H1 (cell line): Measurements from ENCODE around the gene GRAMD2A. TPM values are rescaled to one million over a fixed set of nuclear protein-coding genes. Genes with fewer than 3 reads are reported as not detected.
A peak's percentile ranks its signal among the peaks of the same experiment; 100 is the strongest.

Experiments
- CTCF ChIA-PET: fragments of 300-600 bp; sonication (Branson Sonifier 250); formaldehyde crosslinking; loops from one replicate; lab custom pipeline; 2021; ENCODE audit not compliant: partially characterized antibody; lab: Charles Lee
- POLR2A ChIA-PET: fragments of 300-600 bp; sonication (Branson Sonifier 250); formaldehyde crosslinking; loops from one replicate; lab custom pipeline; 2021; ENCODE audit warnings: inconsistent platforms; ENCODE audit not compliant: partially characterized antibody; lab: Charles Lee
- DNase-seq, 2 experiments: peaks; one replicate each; pipeline versions ENCODE4 v3.0.0 to v3.0.0-alpha.2; 2010 to 2022; ENCODE audit warnings: low spot score in 2 of 2, low read depth in 1 of 2, mixed read lengths in 1 of 2
- FAIRE-seq: peaks from 2 replicates; lab custom pipeline; 2011; peaks lifted over from hg19 to GRCh38; lab: Jason Lieb, UNC
- H2AFZ ChIP-seq: 2 replicates; pipeline ENCODE4 v1.8.1; 2012; ENCODE audit warnings: low read length, inconsistent platforms
- H2AK5ac ChIP-seq: 2 replicates; pipeline ENCODE4 v1.6.1; 2013; ENCODE audit warnings: low read depth, low read length
- H2BK120ac ChIP-seq: replicated peaks from 2 replicates; pipeline ENCODE3; 2013; ENCODE audit warnings: low read depth, low read length, inconsistent platforms
- H2BK12ac ChIP-seq: 2 replicates; pipeline ENCODE4 v1.6.1; 2013; ENCODE audit warnings: low read depth, low read length
- H2BK15ac ChIP-seq: 2 replicates; pipeline ENCODE4 v1.6.1; 2013; ENCODE audit warnings: low read length
- H2BK20ac ChIP-seq: 2 replicates; pipeline ENCODE4 v1.6.1; 2013; ENCODE audit warnings: low read length
- H2BK5ac ChIP-seq: 2 replicates; pipeline ENCODE4 v1.6.1; 2013; ENCODE audit warnings: low read depth, low read length
- H3K14ac ChIP-seq: 2 replicates; pipeline ENCODE4 v1.6.1; 2013; ENCODE audit warnings: inconsistent platforms; ENCODE audit not compliant: insufficient read length
- H3K18ac ChIP-seq: 2 replicates; pipeline ENCODE4 v1.6.1; 2013; ENCODE audit warnings: low read length; ENCODE audit errors: extremely low read depth
- H3K23ac ChIP-seq: 2 replicates; pipeline ENCODE4 v1.6.1; 2013; ENCODE audit warnings: inconsistent platforms; ENCODE audit not compliant: insufficient read length
- H3K23me2 ChIP-seq: 2 replicates; pipeline ENCODE4 v1.6.1; 2013; ENCODE audit warnings: low read depth, low read length
- H3K27ac ChIP-seq: 2 replicates; pipeline ENCODE4 v1.6.1; 2011; ENCODE audit warnings: low read depth, low read length, inconsistent platforms
- H3K27me3 ChIP-seq, 4 experiments: replicated peaks in 1 of 4; 1 replicate in 1 of 4; 2 replicates in 3 of 4; pipeline versions ENCODE4 v1.6.1 to v1.8.1; 2011 to 2013; ENCODE audit warnings: low read length in 3 of 4, mild to moderate bottlenecking in 3 of 4, inconsistent platforms in 2 of 4, mixed read lengths in 2 of 4, moderate library complexity in 1 of 4; ENCODE audit not compliant: control insufficient read depth in 3 of 4, insufficient read depth in 3 of 4; ENCODE audit errors: extremely low read depth in 1 of 4
- H3K36me3 ChIP-seq, 4 experiments: 2 replicates each; pipeline versions ENCODE4 v1.6.1 to v1.8.1; 2011 to 2013; ENCODE audit warnings: mild to moderate bottlenecking in 4 of 4, low read length in 3 of 4, moderate library complexity in 2 of 4, control low read depth in 1 of 4, inconsistent platforms in 1 of 4; ENCODE audit not compliant: insufficient read depth in 4 of 4, control insufficient read depth in 2 of 4
- H3K4ac ChIP-seq: replicated peaks from 2 replicates; pipeline ENCODE3; 2013; ENCODE audit warnings: low read length, low read depth, mixed read lengths, inconsistent platforms; ENCODE audit not compliant: insufficient read length
- H3K4me1 ChIP-seq, 4 experiments: replicated peaks in 1 of 4; 1 replicate in 1 of 4; 2 replicates in 3 of 4; pipeline versions ENCODE4 v1.6.1 to v1.8.1; 2011 to 2013; ENCODE audit warnings: low read length in 3 of 4, inconsistent platforms in 2 of 4, mixed read lengths in 1 of 4; ENCODE audit not compliant: insufficient read depth in 4 of 4, control insufficient read depth in 3 of 4
- H3K4me2 ChIP-seq, 2 experiments: 2 replicates each; pipeline versions ENCODE4 v1.6.1 to v1.8.1; 2011 to 2013; ENCODE audit warnings: low read depth in 2 of 2, low read length in 2 of 2, control low read depth in 1 of 2, inconsistent platforms in 1 of 2, mild to moderate bottlenecking in 1 of 2; ENCODE audit not compliant: insufficient read depth in 1 of 2
- H3K4me3 ChIP-seq, 4 experiments: fragments of 200-600, 300-600 bp in 1 of 4; sonication (generic), shearing (Covaris generic), sonication (Bioruptor Twin) in 1 of 4; 2 replicates each; pipeline versions ENCODE4 v1.5.1 to v1.8.1; 2011 to 2016; ENCODE audit warnings: low read length in 4 of 4, low read depth in 3 of 4, control low read depth in 2 of 4, inconsistent platforms in 2 of 4, mild to moderate bottlenecking in 2 of 4, mixed read lengths in 1 of 4, moderate library complexity in 1 of 4; ENCODE audit not compliant: insufficient read depth in 2 of 4; ENCODE audit errors: extremely low read depth in 1 of 4
- H3K56ac ChIP-seq: replicated peaks from 2 replicates; pipeline ENCODE3; 2013; ENCODE audit warnings: low read depth, mild to moderate bottlenecking, mixed read lengths, low read length, inconsistent platforms; ENCODE audit not compliant: insufficient read length
- H3K79me1 ChIP-seq: 2 replicates; pipeline ENCODE4 v1.6.1; 2013; ENCODE audit warnings: low read depth, low read length, control low read depth
- H3K79me2 ChIP-seq, 2 experiments: 2 replicates each; pipeline versions ENCODE4 v1.6.1 to v1.8.1; 2012 to 2013; ENCODE audit warnings: low read length in 2 of 2, mild to moderate bottlenecking in 2 of 2, inconsistent platforms in 1 of 2; ENCODE audit not compliant: insufficient read depth in 2 of 2, control insufficient read depth in 1 of 2
- H3K9ac ChIP-seq, 4 experiments: replicated peaks in 1 of 4; 1 replicate in 1 of 4; 2 replicates in 3 of 4; pipeline versions ENCODE4 v1.6.1 to v1.8.1; 2011 to 2013; ENCODE audit warnings: low read depth in 3 of 4, low read length in 3 of 4, control low read depth in 2 of 4, mild to moderate bottlenecking in 2 of 4, moderate library complexity in 2 of 4, inconsistent platforms in 1 of 4; ENCODE audit errors: extremely low read depth in 1 of 4
- H3K9me3 ChIP-seq, 2 experiments: 2 replicates each; pipeline versions ENCODE4 v1.6.1 to v1.8.1; 2012 to 2013; ENCODE audit warnings: mild to moderate bottlenecking in 2 of 2, moderate library complexity in 2 of 2, control low read depth in 1 of 2, inconsistent platforms in 1 of 2, low read depth in 1 of 2, low read length in 1 of 2, mixed read lengths in 1 of 2; ENCODE audit not compliant: insufficient read depth in 2 of 2
- H4K20me1 ChIP-seq, 2 experiments: replicated peaks in 1 of 2; 2 replicates each; pipeline versions ENCODE3 to v1.8.1; 2011 to 2013; ENCODE audit warnings: inconsistent platforms in 2 of 2, low read length in 2 of 2, mild to moderate bottlenecking in 1 of 2; ENCODE audit not compliant: insufficient read depth in 2 of 2, control insufficient read depth in 1 of 2
- H4K5ac ChIP-seq: 2 replicates; pipeline ENCODE4 v1.6.1; 2013; ENCODE audit warnings: low read length, low read depth, mixed read lengths, inconsistent platforms; ENCODE audit not compliant: insufficient read length
- H4K8ac ChIP-seq: 2 replicates; pipeline ENCODE4 v1.8.0; 2013; ENCODE audit warnings: mild to moderate bottlenecking, moderate library complexity, low read length, inconsistent platforms; ENCODE audit not compliant: insufficient read depth; ENCODE audit errors: extremely low read depth
- H4K91ac ChIP-seq: replicated peaks from 2 replicates; pipeline ENCODE3; 2013; ENCODE audit warnings: low read length, mixed read lengths, inconsistent platforms; ENCODE audit not compliant: insufficient read length
- ASH2L ChIP-seq: fragments of 200-600, 300-600 bp; sonication (generic); IDR thresholded peaks from one replicate; pipeline ENCODE4 v1.7.1; 2017; ENCODE audit warnings: low read length
- GTF2F1 ChIP-seq: IDR thresholded peaks from 2 replicates; pipeline ENCODE4 v1.6.1; 2012; ENCODE audit warnings: low read depth, low read length, improper control_type of control experiment, borderline replicate concordance
- HDAC2 ChIP-seq, 2 experiments: fragments of 300-600 bp in 1 of 2; sonication (generic) in 1 of 2; IDR thresholded peaks; 2 replicates each; pipeline ENCODE4 v1.6.1; 2011 to 2012; ENCODE audit warnings: low read depth in 2 of 2, low read length in 2 of 2, mild to moderate bottlenecking in 2 of 2, moderate library complexity in 2 of 2, borderline replicate concordance in 1 of 2, inconsistent platforms in 1 of 2
- POU5F1 ChIP-seq: IDR thresholded peaks from 2 replicates; pipeline ENCODE4 v1.6.1; 2011; ENCODE audit warnings: low read depth, mild to moderate bottlenecking, low read length, moderate library complexity
- RAD21 ChIP-seq, 2 experiments: IDR thresholded peaks in 1 of 2; conservative IDR thresholded peaks in 1 of 2; 2 replicates each; pipeline ENCODE4 v1.6.1; 2011; ENCODE audit warnings: low read depth in 2 of 2, low read length in 2 of 2, improper control_type of control experiment in 1 of 2, inconsistent platforms in 1 of 2, mild to moderate bottlenecking in 1 of 2, moderate library complexity in 1 of 2
- TEAD4 ChIP-seq: IDR thresholded peaks from 2 replicates; pipeline ENCODE4 v1.6.1; 2012; ENCODE audit warnings: low read depth, low read length, inconsistent platforms, mixed read lengths
- WGBS, 2 experiments: shearing (Covaris generic) in 1 of 2; methylation state at CpG; one replicate each; pipeline versions ENCODE4 v1.1.6 to v1.1.7; 2013 to 2015; ENCODE audit warnings: low lambda C conversion rate in 2 of 2, mixed read lengths in 2 of 2, inconsistent platforms in 1 of 2, low coverage in 1 of 2, missing lambda C conversion rate in 1 of 2; ENCODE audit not compliant: insufficient replicate concordance in 2 of 2, insufficient coverage in 1 of 2, insufficient read length in 1 of 2; ENCODE audit errors: extremely low coverage in 1 of 2, missing lambda C conversion rate in 1 of 2; 5-methylcytosine and 5-hydroxymethylcytosine counted together
- polyA plus RNA-seq, 7 experiments: library from polyadenylated mRNA; depleted of rRNA in 3 of 7; stranded (reverse) in 5 of 7; unstranded in 2 of 7; fragments of >200 nt in 5 of 7; fragments of 200-250 nt in 2 of 7; gene quantifications; 1 replicate in 5 of 7; 2 replicates in 1 of 7; 4 replicates in 1 of 7; pipeline versions ENCODE4 v1.2.1 to v1.2.3, GENCODE V29; 2011 to 2013; ENCODE audit warnings: missing spikeins in 2 of 7, mixed read lengths in 2 of 7
- total RNA-seq: library from RNA; stranded (reverse); fragmentation: NEBNext Ultra II Directional; extraction: Animal tissue kit (Norgen Biotek cat#: 25700); gene quantifications from 2 replicates; pipeline ENCODE4 v1.2.1, GENCODE V29; 2021

GRAMD2A gene
- total and polyA plus RNA-seq, 2 of the 8 experiments (the other 6 are each of a cell fraction or from before 2014, with no cell fraction given): 0.57 to 1.5 TPM

DNA sequence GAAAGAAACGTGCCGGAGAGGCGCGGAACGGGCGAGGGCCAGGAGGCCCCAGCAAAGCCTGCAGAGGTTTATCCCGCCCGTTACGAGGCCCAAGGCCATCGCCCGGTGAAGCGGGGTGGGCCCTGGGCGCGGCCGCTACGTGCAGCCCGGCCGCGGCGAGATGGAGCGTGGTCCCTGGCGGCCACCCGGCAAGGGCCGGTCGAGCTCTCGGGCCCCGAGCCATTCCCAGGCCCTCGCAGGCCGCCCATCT lies 32.3 kb upstream of the GRAMD2A start:
- WGBS, 2 experiments: 1% methylated on average over 20 of the region's 29 CpGs; no CpG with 5 or more reads in 1 of the 2 experiments
- ChIA-PET POLR2A (interaction anchor here (0.7 to 4.8 kb wide), 16 partner anchors 9 to 127 kb away, joined by 3 to 66 read pairs (median 4); partner anchors contain the start of genes CELF6 and GRAMD2A), CTCF (interaction anchor here (1.0 to 1.6 kb wide), 2 partner anchors 9 to 33 kb away, joined by 3 to 6 read pairs; partner anchors contain the start of gene GRAMD2A)
- Histone ChIP-seq H3K4ac (no peak overlapping the region), H2BK120ac (no peak overlapping the region), H3K4me1 (peaks cover 6 to 25% (median 19%) of the 10 kb centered on the region in 4 experiments), H3K9ac (peak overlapping the region; percentile 42 to 83 (median 65); a peak in 6 of 7 replicates), H3K79me2 (peaks cover 35 to 56% of the 10 kb centered on the region in 2 experiments), H3K27ac (no peak overlapping the region), H3K79me1 (peaks cover 9% of the 10 kb centered on the region), H4K5ac (no peak overlapping the region), H2BK20ac (no peak overlapping the region), H3K4me3 (peak overlapping the region; percentile 67 to 99 (median 92)), H4K91ac (no peak overlapping the region), H3K36me3 (0 out of 8 replicates have a peak, but pooled peaks cover 0 to 5% (median 0%) of the 10 kb centered on the region in 4 experiments), H2BK15ac (no peak overlapping the region), H3K27me3 (peaks cover 2 to 22% (median 13%) of the 10 kb centered on the region in 4 experiments; a peak in 6 of 7 replicates), H2AFZ (no peak overlapping the region), H2BK5ac (no peak overlapping the region), H4K8ac (peak overlapping the region; percentile 84; the same call in 1 of the 2 replicates), H3K23me2 (peaks cover 12% of the 10 kb centered on the region), H2AK5ac (no peak overlapping the region), H3K14ac (no peak overlapping the region), H3K9me3 (no peaks in the 10 kb centered on the region), H2BK12ac (no peak overlapping the region), H3K4me2 (peak overlapping the region; percentile 97 to 99), H3K56ac (no peak overlapping the region), H3K23ac (no peak overlapping the region), H3K18ac (peak overlapping the region; percentile 41; the same call in 1 of the 2 replicates)
- FAIRE-seq: no peak
- DNase-seq: no peak
- TF ChIP-seq RAD21 (IDR thresholded peaks at IDR 0.05 in 1 of 2, conservative IDR thresholded peaks at IDR 0.05 in 1 of 2; ENCODE audit: low read depth in 2 of 2, low read length in 2 of 2) (no peak), POU5F1 (no peak), HDAC2 (IDR thresholded peaks at IDR 0.05; ENCODE audit: borderline replicate concordance in 1 of 2, low read depth in 2 of 2, low read length in 2 of 2) (no peak), ASH2L (no peak), GTF2F1 (no peak), TEAD4 (no peak)
- TF ChIP-seq, all 59 proteins: peak for 0
- peaks cover 31 to 32% of the 10 kb centered on the region in 2 experiments for H4K20me1 ChIP-seq
